IPS DF 6.9 (cell line): ENCODE measurements around the gene CISD3.

ENCODE experiments used
- DNase-seq: peaks from one replicate; pipeline ENCODE4 v3.0.0-alpha.2; 2013; ENCODE audit warnings: low read depth, low spot score
- H3K27ac ChIP-seq: one replicate; pipeline ENCODE4 v1.5.1; 2013; ENCODE audit warnings: low read length, control low read depth
- H3K27me3 ChIP-seq: 2 replicates; pipeline ENCODE4 v1.6.1; 2013; ENCODE audit warnings: mild to moderate bottlenecking, low read length; ENCODE audit not compliant: control insufficient read depth, insufficient read depth
- H3K36me3 ChIP-seq: 2 replicates; pipeline ENCODE4 v1.6.1; 2013; ENCODE audit warnings: low read length; ENCODE audit not compliant: control insufficient read depth, insufficient read depth
- H3K4me1 ChIP-seq: 2 replicates; pipeline ENCODE4 v1.6.1; 2013; ENCODE audit warnings: low read length; ENCODE audit not compliant: control insufficient read depth, insufficient read depth
- H3K4me3 ChIP-seq: 2 replicates; pipeline ENCODE4 v1.5.1; 2013; ENCODE audit warnings: mild to moderate bottlenecking, low read length
- H3K9me3 ChIP-seq: 2 replicates; pipeline ENCODE4 v1.6.1; 2013; ENCODE audit warnings: low read length, inconsistent platforms; ENCODE audit not compliant: control insufficient read depth, insufficient read depth
- WGBS: extraction: QIAGEN DNeasy Blood & Tissue Kit; methylation state at CpG from one replicate; pipeline ENCODE4 v1.1.7; 2013; ENCODE audit warnings: mixed read lengths, missing lambda C conversion rate; ENCODE audit not compliant: insufficient read length, insufficient coverage; 5-methylcytosine and 5-hydroxymethylcytosine counted together

The CISD3 gene

GRCh38 chr17:38746849-38747462 lies 16.8 kb downstream of the CISD3 start:
- WGBS, result no CpG with 5 or more reads among the region's 21 CpGs
- H3K27ac ChIP-seq, result no peak overlapping the region
- H3K4me3 ChIP-seq, result peak overlapping the region; percentile 94
- peaks cover under 1% of the 10 kb centered on the region for H3K36me3 ChIP-seq
- DNase-seq, result no peak
- peaks cover 12% of the 10 kb centered on the region for H3K4me1 ChIP-seq
- no peaks in the 10 kb centered on the region for H3K9me3 ChIP-seq
- H3K27me3 ChIP-seq, result no peaks in the 10 kb centered on the region

- WGBS, result no CpG with 5 or more reads among the region's 64 CpGs
These were observed 17.5 kb downstream of the CISD3 start for GRCh38 chr17:38747463-38748148.

GRCh38 chr17:38748149-38748891 lies 18.2 kb downstream of the CISD3 start, which contains the start of gene PCGF2:
PCGF2 (minus strand) TSS chr17:38748336; CDS start chr17:38740402, 7,934 bp downstream.
- peak; percentile 91 for DNase-seq
- no peak within 1 kb of the TSS for H3K27ac ChIP-seq
- no peaks in the 10 kb centered on the region for H3K27me3 ChIP-seq
- H3K4me1 ChIP-seq, result peaks cover 12% of the 10 kb centered on the region
- no CpG with 5 or more reads among the region's 47 CpGs for WGBS
- H3K36me3 ChIP-seq, result no peaks in the 10 kb centered on the region
- H3K9me3 ChIP-seq, result no peaks in the 10 kb centered on the region
- peak within 1 kb of the TSS; percentile 94 for H3K4me3 ChIP-seq

More at GRCh38 chr17:38747463-38748148, 17.5 kb downstream of the CISD3 start:
- peak overlapping the region; percentile 94 for H3K4me3 ChIP-seq
- H3K27ac ChIP-seq, result no peak overlapping the region
- no peak for DNase-seq
- no peaks in the 10 kb centered on the region for H3K27me3 ChIP-seq
- H3K4me1 ChIP-seq, result peaks cover 12% of the 10 kb centered on the region
- no peaks in the 10 kb centered on the region for H3K9me3 ChIP-seq
- H3K36me3 ChIP-seq, result no peaks in the 10 kb centered on the region; the same call in 1 of the 2 replicates

GRCh38 chr17:38748892-38749222 lies 18.7 kb downstream of the CISD3 start:
- Histone ChIP-seq H3K9me3 (no peaks in the 10 kb centered on the region), H3K27ac (no peak overlapping the region), H3K4me1 (peaks cover 8% of the 10 kb centered on the region), H3K4me3 (peak overlapping the region; percentile 72), H3K27me3 (no peaks in the 10 kb centered on the region), H3K36me3 (no peaks in the 10 kb centered on the region)
- no CpG with 5 or more reads among the region's 32 CpGs for WGBS
- no peak for DNase-seq

- no peaks in the 10 kb centered on the region for H3K9me3 ChIP-seq
- H3K4me3 ChIP-seq, result peak overlapping the region; percentile 72
- no peak for DNase-seq
- peaks cover 6% of the 10 kb centered on the region for H3K4me1 ChIP-seq
- H3K36me3 ChIP-seq, result no peaks in the 10 kb centered on the region
- H3K27me3 ChIP-seq, result no peaks in the 10 kb centered on the region
- no peak overlapping the region for H3K27ac ChIP-seq
- no CpG with 5 or more reads among the region's 79 CpGs for WGBS
These were observed 19.3 kb downstream of the CISD3 start for GRCh38 chr17:38749223-38750043.

- H3K4me1 ChIP-seq, result peaks cover 6% of the 10 kb centered on the region
- H3K4me3 ChIP-seq, result peak overlapping the region; percentile 72; the same call in 1 of the 2 replicates
- H3K27ac ChIP-seq, result no peak overlapping the region
- H3K9me3 ChIP-seq, result no peaks in the 10 kb centered on the region
- H3K27me3 ChIP-seq, result no peaks in the 10 kb centered on the region
- DNase-seq, result no peak
- no CpG with 5 or more reads among the region's 12 CpGs for WGBS
- H3K36me3 ChIP-seq, result 0 out of 2 replicates have a peak, but pooled peaks cover 2% of the 10 kb centered on the region
These were observed 19.8 kb downstream of the CISD3 start for GRCh38 chr17:38750044-38750311.

GRCh38 chr17:38750312-38751121 lies 20.4 kb downstream of the CISD3 start:
- Histone ChIP-seq H3K4me1 (peaks cover 5% of the 10 kb centered on the region), H3K27ac (no peak overlapping the region), H3K36me3 (0 out of 2 replicates have a peak, but pooled peaks cover 2% of the 10 kb centered on the region), H3K9me3 (no peaks in the 10 kb centered on the region), H3K4me3 (peak overlapping the region; percentile 72; the same call in 1 of the 2 replicates), H3K27me3 (no peaks in the 10 kb centered on the region)
- no peak for DNase-seq
- no CpG with 5 or more reads among the region's 28 CpGs for WGBS

GRCh38 chr17:38751144-38751807 lies 21.1 kb downstream of the CISD3 start:
- H3K27me3 ChIP-seq, result no peaks in the 10 kb centered on the region
- peak overlapping the region; percentile 72; the same call in 1 of the 2 replicates for H3K4me3 ChIP-seq
- H3K27ac ChIP-seq, result no peak overlapping the region
- no CpG with 5 or more reads among the region's 10 CpGs for WGBS
- no peaks in the 10 kb centered on the region; the same call in 1 of the 2 replicates for H3K4me1 ChIP-seq
- no peaks in the 10 kb centered on the region for H3K9me3 ChIP-seq
- no peak for DNase-seq
- peaks cover 8% of the 10 kb centered on the region; the same call in 1 of the 2 replicates for H3K36me3 ChIP-seq

- peak overlapping the region; percentile 65; the same call in 1 of the 2 replicates for H3K4me3 ChIP-seq
- WGBS, result no CpG with 5 or more reads among the region's 44 CpGs
- H3K27me3 ChIP-seq, result no peaks in the 10 kb centered on the region
- DNase-seq, result no peak
- H3K4me1 ChIP-seq, result no peaks in the 10 kb centered on the region
- no peaks in the 10 kb centered on the region for H3K9me3 ChIP-seq
- peaks cover 8% of the 10 kb centered on the region; the same call in 1 of the 2 replicates for H3K36me3 ChIP-seq
- no peak overlapping the region for H3K27ac ChIP-seq
These were observed 21.7 kb downstream of the CISD3 start for GRCh38 chr17:38751808-38752307.
